Right lung (tissue), 5 donors: ENCODE data around the gene EEF1A2. TPM values are rescaled to one million over a fixed set of nuclear protein-coding genes. Genes with fewer than 3 reads are reported as not detected.

Source experiments
- polyA plus RNA-seq, 5 donors: library from polyadenylated mRNA; unstranded; fragments of 120-200 nt; gene quantifications; one replicate each; pipeline versions ENCODE4 v1.2.1 to v1.2.3, GENCODE V29; 2013; ENCODE audit warnings: inconsistent platforms in 1 of 5, low replicate concordance in 1 of 5; ENCODE audit not compliant: insufficient read length in 5 of 5, insufficient read depth in 1 of 5

EEF1A2 gene
- polyA plus RNA-seq, 5 donors = 0.36 to 38.6 (median 0.61) TPM

Other genes with a start within 250 kb of the EEF1A2 start
- 10 to 100 TPM in 1 of 5 donors, 1 to 10 TPM in 4; 5.3 to 20.1 (median 9.6) TPM for gene NKAIN4, start 244.6 kb downstream of the EEF1A2 start, polyA plus RNA-seq
- 10 to 100 TPM; 50.4 to 83.7 (median 64.2) TPM for gene ARFGAP1, start 226.3 kb downstream of the EEF1A2 start, polyA plus RNA-seq
- under 1 TPM; 0.06 to 0.73 (median 0.31) TPM for gene COL20A1, start 205.9 kb downstream of the EEF1A2 start, polyA plus RNA-seq
- 1 to 10 TPM in 1 of 5 donors, under 1 TPM in 4; 0.24 to 2.5 (median 0.69) TPM for gene CHRNA4, start 137.7 kb downstream of the EEF1A2 start, polyA plus RNA-seq
- 10 to 100 TPM in 4 of 5 donors, 1 to 10 TPM in 1; 7.9 to 25.2 (median 12.4) TPM for gene KCNQ2, start 26.4 kb downstream of the EEF1A2 start, polyA plus RNA-seq
- 100 to 1,000 TPM; 140 to 601 (median 282) TPM for gene PPDPF, start 21.7 kb upstream of the EEF1A2 start, polyA plus RNA-seq
- under 1 TPM; 0.43 to 0.82 (median 0.55) TPM for gene PTK6, start 38.3 kb upstream of the EEF1A2 start, polyA plus RNA-seq
- gene SRMS, start 48.7 kb upstream of the EEF1A2 start, polyA plus RNA-seq = under 1 TPM; 0.12 to 0.27 (median 0.15) TPM
- under 1 TPM; 0.66 to 0.91 (median 0.71) TPM for gene FNDC11, start 55.1 kb upstream of the EEF1A2 start, polyA plus RNA-seq
- 10 to 100 TPM; 12.2 to 20.9 (median 14.4) TPM for gene HELZ2, start 75.2 kb upstream of the EEF1A2 start, polyA plus RNA-seq
- 10 to 100 TPM in 2 of 5 donors, 1 to 10 TPM in 3; 7.7 to 13.5 (median 9.9) TPM for gene GMEB2, start 128.0 kb upstream of the EEF1A2 start, polyA plus RNA-seq
- 10 to 100 TPM; 25.4 to 56.9 (median 37.5) TPM for gene STMN3, start 154.3 kb upstream of the EEF1A2 start, polyA plus RNA-seq
- gene RTEL1, start 159.2 kb upstream of the EEF1A2 start, polyA plus RNA-seq = 10 to 100 TPM; 18.9 to 23.2 (median 20.2) TPM
- gene TNFRSF6B, start 197.6 kb upstream of the EEF1A2 start, polyA plus RNA-seq = 1 to 10 TPM in 4 of 5 donors, under 1 TPM in 1; 0.98 to 3.3 (median 2.0) TPM
- 10 to 100 TPM; 26.6 to 40.2 (median 34.3) TPM for gene ARFRP1, start 208.9 kb upstream of the EEF1A2 start, polyA plus RNA-seq
- 10 to 100 TPM; 13.1 to 27.1 (median 16.8) TPM for gene ZGPAT, start 209.0 kb upstream of the EEF1A2 start, polyA plus RNA-seq
- 1 to 10 TPM; 2.9 to 8.6 (median 5.6) TPM for gene LIME1, start 237.6 kb upstream of the EEF1A2 start, polyA plus RNA-seq
- gene SLC2A4RG, start 240.7 kb upstream of the EEF1A2 start, polyA plus RNA-seq = 100 to 1,000 TPM in 3 of 5 donors, 10 to 100 TPM in 2; 52.4 to 206 (median 102) TPM